Measurements from ENCODE around the gene TEX2. TPM values are rescaled to one million over a fixed set of nuclear protein-coding genes. Genes with fewer than 3 reads are reported as not detected.
"Not testable (repeated sequence)": the region's sequence is repeated elsewhere in the genome, so short reads cannot be mapped to it uniquely, and the experiment has no call there.

Gene TEX2
- total RNA-seq, 2 experiments from 2014 or later: 12.0 to 12.8 TPM

- POLR2A ChIA-PET: interaction anchor here (0.6 to 2.2 kb wide), 7 partner anchors 12 to 221 kb away, joined by 3 to 17 read pairs (median 6); no protein-coding TSS in a partner anchor
- H3K27me3 Mint-ChIP-seq: peaks cover 3% of the 10 kb centered on the region
Observed at GRCh38 chr17:64133546-64134215, 129.4 kb downstream of the TEX2 start.

GRCh38 chr17:64131606-64132270 is 131.3 kb downstream of the TEX2 start:
- Mint-ChIP-seq H3K4me3 (no peak overlapping the region), H3K36me3 (no peaks in the 10 kb centered on the region), H3K27me3 (peaks cover 3% of the 10 kb centered on the region), H3K4me1 (peaks cover 16% of the 10 kb centered on the region), H3K9me3 (no peaks in the 10 kb centered on the region), H3K27ac (no peak overlapping the region)
- POLR2A ChIA-PET: interaction anchor here (1.5 to 4.4 kb wide), 3 partner anchors 14 to 112 kb away, joined by 6 to 54 read pairs (median 7); partner anchors contain the start of gene ICAM2
- no peak for DNase-seq
- ATAC-seq (ENCODE audit: low read depth): no peak

More at GRCh38 chr17:64133546-64134215, 129.4 kb downstream of the TEX2 start:
- H3K27ac Mint-ChIP-seq: no peak overlapping the region
- H3K4me3 Mint-ChIP-seq: no peak overlapping the region
- H3K4me1 Mint-ChIP-seq: peaks cover 12% of the 10 kb centered on the region
- no peaks in the 10 kb centered on the region for H3K9me3 Mint-ChIP-seq
- DNase-seq: no peak
- H3K36me3 Mint-ChIP-seq: no peaks in the 10 kb centered on the region
- no peak for ATAC-seq (ENCODE audit: low read depth)

GRCh38 chr17:64130559-64131001 is 132.5 kb downstream of the TEX2 start:
- POLR2A ChIA-PET: interaction anchor here (1.2 to 4.4 kb wide), 9 partner anchors 9 to 132 kb away, joined by 3 to 54 read pairs (median 7); partner anchors contain the start of gene ICAM2
- no peaks in the 10 kb centered on the region for H3K36me3 Mint-ChIP-seq
- H3K27me3 Mint-ChIP-seq: peaks cover 3% of the 10 kb centered on the region
- H3K9me3 Mint-ChIP-seq: no peaks in the 10 kb centered on the region
- peak overlapping the region; percentile 83 for H3K4me3 Mint-ChIP-seq
- H3K4me1 Mint-ChIP-seq: peaks cover 17% of the 10 kb centered on the region
- H3K27ac Mint-ChIP-seq: peak overlapping the region; percentile 89
- ATAC-seq (ENCODE audit: low read depth) (peak; percentile 41), DNase-seq (no peak)

- Mint-ChIP-seq H3K27ac (peak within 1 kb of the TSS; percentile 89), H3K36me3 (no peaks in the 10 kb centered on the region), H3K9me3 (no peaks in the 10 kb centered on the region), H3K4me1 (peaks cover 17% of the 10 kb centered on the region), H3K27me3 (peaks cover 3% of the 10 kb centered on the region), H3K4me3 (peak within 1 kb of the TSS; percentile 88)
- ATAC-seq (ENCODE audit: low read depth) (peak; percentile 93), DNase-seq (peak; percentile 91)
- POLR2A ChIA-PET: interaction anchor here (0.9 to 4.4 kb wide), 12 partner anchors 8 to 132 kb away, joined by 3 to 54 read pairs (median 6); partner anchors contain the start of gene ICAM2
Observed at GRCh38 chr17:64129765-64130558, 133.1 kb downstream of the TEX2 start, which contains the start of gene ERN1. ERN1 (minus strand) TSS chr17:64130144; CDS start chr17:64130029, 115 bp downstream.

- Mint-ChIP-seq H3K4me3 (peak overlapping the region; percentile 88), H3K9me3 (no peaks in the 10 kb centered on the region), H3K4me1 (peaks cover 17% of the 10 kb centered on the region), H3K36me3 (peaks cover 3% of the 10 kb centered on the region), H3K27me3 (peaks cover 3% of the 10 kb centered on the region), H3K27ac (no peak overlapping the region)
- DNase-seq (no peak), ATAC-seq (ENCODE audit: low read depth) (no peak)
- POLR2A ChIA-PET: interaction anchor here (0.9 to 4.4 kb wide), 9 partner anchors 8 to 109 kb away, joined by 4 to 54 read pairs (median 7); partner anchors contain the start of gene ICAM2
Observed at GRCh38 chr17:64129515-64129764, 133.6 kb downstream of the TEX2 start.

DNA sequence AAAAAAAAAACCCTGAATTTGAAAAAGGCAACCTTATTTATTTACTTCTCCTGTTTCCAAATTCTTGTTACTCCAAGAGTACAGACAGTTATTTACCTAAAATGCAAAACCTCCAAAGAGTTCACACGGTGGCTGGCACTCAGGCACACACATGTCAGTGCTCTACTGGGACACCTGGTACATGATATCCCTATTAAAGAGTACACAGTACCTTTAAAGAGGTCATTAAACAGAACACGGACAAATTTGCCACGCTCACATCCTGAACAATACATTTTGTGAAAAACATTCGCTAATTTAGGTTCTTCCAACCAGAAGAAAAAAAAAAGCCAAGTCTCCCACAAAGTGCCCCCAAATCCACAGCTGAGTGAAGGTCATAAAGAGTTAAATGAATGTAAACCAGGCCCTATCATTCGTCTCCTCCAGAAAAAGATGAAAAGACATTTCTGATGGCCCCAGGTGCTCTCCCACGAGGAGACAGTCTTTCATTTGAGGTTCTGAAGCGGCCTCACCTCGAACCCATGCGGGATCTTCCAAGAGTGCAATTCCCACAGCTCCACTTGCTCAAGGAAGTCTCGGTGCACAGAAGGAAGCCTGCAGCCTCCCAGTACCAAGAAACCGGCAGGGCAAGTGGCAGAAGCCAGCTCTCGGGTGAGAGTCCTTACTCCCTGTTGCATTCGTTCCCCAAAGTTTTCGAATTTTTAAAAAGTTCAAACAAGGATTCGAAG is 134.1 kb downstream of the TEX2 start:
- peaks cover 3% of the 10 kb centered on the region for H3K27me3 Mint-ChIP-seq
- peak overlapping the region; percentile 88 for H3K4me3 Mint-ChIP-seq
- H3K4me1 Mint-ChIP-seq: peaks cover 17% of the 10 kb centered on the region
- DNase-seq (no peak), ATAC-seq (ENCODE audit: low read depth) (no peak)
- H3K27ac Mint-ChIP-seq: peak overlapping the region; percentile 88
- POLR2A ChIA-PET: interaction anchor here (0.9 to 4.4 kb wide), 8 partner anchors 7 to 109 kb away, joined by 4 to 54 read pairs (median 10); partner anchors contain the start of gene ICAM2
- peaks cover 6% of the 10 kb centered on the region for H3K36me3 Mint-ChIP-seq
- no peaks in the 10 kb centered on the region for H3K9me3 Mint-ChIP-seq

DNA sequence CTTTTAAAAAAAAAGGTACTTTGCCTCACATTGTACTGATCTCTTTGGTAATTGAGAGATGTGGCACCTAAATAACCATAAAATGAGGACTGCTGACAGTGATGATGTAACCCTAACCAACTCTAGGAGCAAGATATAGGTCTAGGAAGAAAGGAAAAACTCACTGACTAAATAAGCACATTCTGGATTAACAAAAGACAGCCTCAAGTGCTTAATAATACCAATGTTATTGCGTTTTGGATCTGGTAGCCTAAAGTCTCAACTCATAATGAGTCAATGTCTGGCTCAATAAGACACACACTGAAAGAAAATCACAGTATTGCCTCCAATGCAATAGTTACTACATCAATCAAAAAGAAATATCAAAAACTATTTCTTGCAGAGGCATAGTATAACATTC is 136.1 kb downstream of the TEX2 start:
- Mint-ChIP-seq H3K27ac (no peak overlapping the region), H3K36me3 (peaks cover 12% of the 10 kb centered on the region), H3K4me3 (no peak overlapping the region), H3K4me1 (peaks cover 15% of the 10 kb centered on the region), H3K9me3 (no peaks in the 10 kb centered on the region), H3K27me3 (peaks cover 3% of the 10 kb centered on the region)
- POLR2A ChIA-PET: interaction anchor here (0.7 kb wide), 1 partner anchor 569 kb away, joined by 3 read pairs; no protein-coding TSS in a partner anchor
- no peak for ATAC-seq (ENCODE audit: low read depth)
- DNase-seq: no peak

- no peak for ATAC-seq (ENCODE audit: low read depth)
- Mint-ChIP-seq H3K27me3 (peaks cover 3% of the 10 kb centered on the region), H3K9me3 (no peaks in the 10 kb centered on the region), H3K36me3 (peaks cover 14% of the 10 kb centered on the region), H3K4me1 (peaks cover 18% of the 10 kb centered on the region), H3K4me3 (no peak overlapping the region), H3K27ac (no peak overlapping the region)
- POLR2A ChIA-PET: no interaction called here
- DNase-seq: no peak
Observed at GRCh38 chr17:64125937-64126336, 137.1 kb downstream of the TEX2 start.

DNA sequence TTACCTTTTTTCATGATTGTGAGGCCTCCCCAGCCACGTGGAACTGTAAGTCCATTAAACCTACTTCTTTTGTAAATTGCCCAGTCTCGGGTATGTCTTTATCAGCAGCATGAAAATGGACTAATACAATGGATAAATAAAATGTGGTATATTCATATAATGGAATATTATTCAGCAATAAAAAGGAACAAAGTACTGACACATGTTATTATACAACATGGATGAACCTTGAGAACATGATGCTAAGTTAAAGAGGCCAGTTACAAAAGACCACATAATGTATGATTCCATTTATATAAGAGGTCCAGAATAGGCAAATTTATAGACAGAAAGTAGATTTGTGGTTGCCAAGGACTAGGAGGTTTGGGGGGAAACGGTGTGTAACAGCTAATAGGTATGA is 138.5 kb downstream of the TEX2 start:
- Mint-ChIP-seq H3K9me3 (no peaks in the 10 kb centered on the region), H3K36me3 (peaks cover 14% of the 10 kb centered on the region), H3K27ac (no peak overlapping the region), H3K27me3 (peaks cover 3% of the 10 kb centered on the region), H3K4me3 (no peak overlapping the region), H3K4me1 (peaks cover 21% of the 10 kb centered on the region)
- POLR2A ChIA-PET: no interaction called here
- DNase-seq (no peak), ATAC-seq (ENCODE audit: low read depth) (no peak)

DNA sequence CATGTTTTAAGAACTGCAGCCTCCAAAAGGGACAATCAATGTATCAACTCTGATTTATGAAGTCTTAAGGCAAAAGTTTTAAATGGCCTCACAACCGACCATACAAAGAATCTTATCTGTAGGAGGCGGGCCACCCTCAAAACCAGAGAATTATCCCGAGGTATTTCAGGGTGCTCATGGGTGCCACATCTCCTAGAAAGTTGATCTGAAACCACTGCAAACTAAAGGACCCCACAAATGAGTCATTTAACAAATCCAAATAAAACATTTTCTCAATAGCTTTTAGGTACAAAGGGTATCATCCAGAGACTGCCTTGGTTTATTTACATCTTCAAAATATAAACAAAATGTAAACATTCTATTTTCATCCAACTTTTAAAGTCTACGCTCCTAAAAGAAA is 139.9 kb downstream of the TEX2 start:
- ATAC-seq (ENCODE audit: low read depth) (no peak), DNase-seq (no peak)
- Mint-ChIP-seq H3K36me3 (peaks cover 14% of the 10 kb centered on the region), H3K4me1 (peaks cover 12% of the 10 kb centered on the region), H3K27me3 (no peaks in the 10 kb centered on the region), H3K27ac (no peak overlapping the region), H3K4me3 (no peak overlapping the region), H3K9me3 (no peaks in the 10 kb centered on the region)
- POLR2A ChIA-PET: no interaction called here

DNA sequence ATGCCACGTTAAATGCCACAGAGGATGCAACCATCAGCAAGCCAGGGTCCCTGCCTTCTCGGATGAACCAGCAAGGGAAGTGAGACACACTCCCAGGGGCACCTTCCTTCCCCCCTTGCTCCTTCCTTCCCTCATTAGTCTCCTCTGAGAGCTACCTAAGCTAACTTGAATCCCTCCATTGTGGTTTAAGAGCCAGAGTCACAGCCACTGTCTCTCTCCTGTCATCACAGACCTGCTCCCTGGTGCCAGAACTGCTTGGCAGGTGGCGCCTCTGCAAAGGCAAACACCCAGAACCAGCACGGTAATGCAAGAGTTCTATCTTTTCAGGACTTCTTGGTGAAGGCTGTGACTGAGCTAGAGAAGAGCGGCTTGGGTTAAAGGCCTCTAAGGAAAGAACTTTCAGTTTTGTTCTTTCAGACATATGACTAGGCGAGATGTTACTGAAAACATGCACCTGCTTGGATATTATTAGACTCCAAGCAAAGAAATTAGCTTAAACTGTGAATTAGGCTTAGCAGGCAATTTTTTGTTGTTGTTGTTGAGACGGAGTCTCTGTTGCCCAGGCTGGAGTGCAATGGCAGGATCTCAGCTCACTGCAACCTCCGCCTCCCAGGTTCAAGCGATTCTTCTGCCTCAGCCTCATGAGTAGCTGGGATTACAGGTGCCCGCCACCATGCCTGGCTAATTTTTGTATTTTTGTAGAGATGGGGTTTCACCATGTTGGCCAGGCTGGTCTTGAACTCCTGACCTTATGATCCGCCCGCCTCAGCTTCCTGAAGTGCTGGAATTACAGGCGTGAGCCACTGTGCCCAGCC is 141.9 kb downstream of the TEX2 start:
- H3K27ac Mint-ChIP-seq, H3K4me3 Mint-ChIP-seq, DNase-seq, H3K27me3 Mint-ChIP-seq, H3K9me3 Mint-ChIP-seq: not testable (repeated sequence)
- Mint-ChIP-seq H3K36me3 (peaks cover 15% of the 10 kb centered on the region), H3K4me1 (peaks cover 12% of the 10 kb centered on the region)
- peak; percentile 48 for ATAC-seq (ENCODE audit: low read depth)
- POLR2A ChIA-PET: interaction anchor here (0.6 to 1.6 kb wide), 2 partner anchors 9 to 158 kb away, joined by 3 to 7 read pairs; partner anchors contain the start of gene ERN1

Data from activated naive CD8-positive, alpha-beta T cell treated with anti-CD3 and anti-CD28 coated beads, Interleukin-2, amount 10 ng/mL, durations not matched to agents 7 days and 5 days (primary cell).